OCI-M2 (cell line): Measurements from ENCODE around the gene MED13L.

Experiments used
- DNase-seq: peaks from one replicate; lab custom pipeline; 2025; ENCODE audit not compliant: unreplicated experiment; lab: John Stamatoyannopoulos, UW

Gene MED13L

DNA sequence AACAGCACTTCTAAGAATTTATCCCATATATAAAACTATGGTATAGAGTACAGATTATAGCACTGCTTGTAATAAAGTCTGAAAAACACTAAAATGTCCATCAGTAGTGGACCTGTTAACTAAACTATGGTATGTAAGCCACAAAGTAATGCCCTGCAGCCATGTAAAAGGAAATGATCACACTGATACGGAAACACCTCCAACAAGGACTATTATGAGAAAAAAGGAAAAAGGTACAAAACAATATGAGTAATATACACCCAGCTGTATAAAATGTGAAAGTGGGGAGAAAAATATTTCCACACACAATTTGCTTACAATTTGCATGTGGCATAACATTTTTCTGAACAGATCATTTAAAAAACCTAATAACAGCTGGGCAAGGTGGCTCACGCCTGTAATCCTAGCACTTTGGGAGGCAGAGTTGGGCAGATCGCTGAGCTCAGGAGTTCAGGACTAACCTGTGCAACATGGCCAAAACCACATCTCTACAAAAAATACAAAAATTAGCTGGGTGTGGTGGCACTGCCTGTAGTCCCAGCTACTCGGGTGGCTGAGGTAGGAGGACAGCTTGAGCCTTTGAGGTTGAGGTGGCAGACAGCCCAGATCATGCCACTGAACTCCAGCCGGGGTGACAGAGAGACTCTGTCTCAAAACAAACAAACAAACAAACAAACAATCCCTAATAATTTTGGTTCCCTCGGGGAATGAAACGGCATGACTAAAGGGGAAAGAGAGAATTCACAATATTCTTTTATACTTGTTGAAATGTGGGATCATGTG lies 250.5 kb downstream of the MED13L start:
- no peak for DNase-seq

DNA sequence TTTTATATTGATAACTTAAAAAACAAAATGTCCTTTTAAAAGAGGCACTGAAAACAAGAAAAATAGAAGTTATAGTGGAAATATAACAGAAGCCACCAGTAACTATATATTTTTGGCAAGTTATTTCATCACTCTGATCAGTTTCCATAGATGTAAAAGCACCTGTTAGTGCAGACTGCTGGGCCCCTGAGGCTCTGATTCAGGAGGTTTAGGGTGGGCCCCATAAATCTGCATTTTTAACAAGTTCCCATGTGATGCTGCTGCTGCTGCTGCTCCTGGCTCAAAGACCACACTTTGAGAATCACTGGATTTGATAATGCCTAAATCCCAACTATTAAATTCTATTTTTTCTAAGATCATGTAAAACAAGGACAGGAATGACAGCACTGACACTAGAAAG lies 251.1 kb downstream of the MED13L start:
- no peak for DNase-seq

DNA sequence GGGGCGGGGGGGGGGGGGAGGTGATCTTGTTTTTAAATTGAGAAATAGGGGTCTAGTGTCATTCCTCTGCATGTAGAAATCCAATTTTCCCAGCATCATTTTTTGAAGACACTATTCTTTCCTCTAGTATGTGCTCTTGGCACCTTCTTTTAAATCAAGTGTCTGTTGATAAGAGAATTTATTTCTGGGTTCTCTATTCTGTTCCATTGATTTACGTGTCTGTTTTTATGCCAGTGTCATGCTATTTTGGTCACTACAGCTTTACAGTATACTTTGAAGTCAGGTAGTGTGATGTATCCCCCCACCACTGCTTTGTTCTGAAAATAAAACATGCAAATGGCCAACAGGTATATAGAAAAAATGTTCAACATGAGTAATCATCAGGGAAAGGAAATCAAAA lies 252.7 kb downstream of the MED13L start:
- DNase-seq, result no peak

DNA sequence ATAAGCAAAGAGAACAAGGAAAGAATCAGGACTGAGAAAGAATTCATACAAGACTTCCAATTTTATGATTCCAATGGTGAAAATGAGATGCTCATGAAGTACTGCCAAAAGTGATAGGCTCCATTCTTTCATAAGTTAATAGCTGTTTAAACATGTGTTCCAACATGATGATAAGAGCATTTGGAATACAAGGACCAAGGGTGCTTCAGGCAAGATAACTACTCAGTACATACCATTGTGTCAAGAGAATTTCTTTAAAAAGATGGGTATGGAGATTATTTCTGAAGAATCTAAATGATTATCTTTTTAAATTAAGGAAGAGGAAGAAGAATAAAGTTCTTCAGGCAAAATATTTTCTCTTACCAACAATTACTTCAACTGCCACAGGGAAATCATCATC lies 258.1 kb downstream of the MED13L start:
- no peak for DNase-seq

DNA sequence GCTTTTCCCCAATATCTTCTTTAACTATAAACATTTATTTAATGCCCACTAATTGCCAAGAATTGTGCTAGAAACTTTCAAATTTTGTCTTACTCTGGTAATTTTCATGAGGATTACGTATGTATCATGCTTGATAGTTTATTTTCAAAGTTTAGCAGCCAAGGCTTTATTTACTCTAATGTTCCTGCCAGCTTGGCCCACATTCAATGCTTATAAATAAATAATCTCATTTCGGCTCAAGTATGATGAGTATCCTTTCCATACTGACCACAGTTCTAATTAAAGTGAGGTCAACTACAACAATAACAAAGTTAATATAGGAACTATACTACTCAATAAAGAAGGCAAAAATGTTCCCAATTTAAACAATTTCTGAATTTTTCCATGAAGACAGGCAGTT lies 259.2 kb downstream of the MED13L start:
- no peak for DNase-seq

DNA sequence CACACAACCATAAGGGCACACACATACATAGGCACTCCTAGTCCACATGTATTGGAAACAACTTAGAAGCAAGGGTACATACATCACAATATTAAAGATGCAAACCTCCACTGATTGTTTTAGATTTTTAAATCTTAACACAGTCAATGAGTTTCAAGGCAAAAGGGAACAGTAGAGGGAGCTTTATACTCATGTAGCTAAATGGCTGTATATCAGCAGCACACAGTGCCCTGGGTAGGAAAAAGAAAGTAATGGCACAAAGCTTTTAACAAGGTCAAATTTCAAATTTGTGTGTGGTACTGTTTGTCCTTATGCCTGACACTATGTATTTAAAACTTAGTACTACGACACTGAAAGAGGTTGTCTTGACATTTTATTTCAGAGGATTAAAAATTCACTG lies 262.0 kb downstream of the MED13L start:
- no peak for DNase-seq

DNA sequence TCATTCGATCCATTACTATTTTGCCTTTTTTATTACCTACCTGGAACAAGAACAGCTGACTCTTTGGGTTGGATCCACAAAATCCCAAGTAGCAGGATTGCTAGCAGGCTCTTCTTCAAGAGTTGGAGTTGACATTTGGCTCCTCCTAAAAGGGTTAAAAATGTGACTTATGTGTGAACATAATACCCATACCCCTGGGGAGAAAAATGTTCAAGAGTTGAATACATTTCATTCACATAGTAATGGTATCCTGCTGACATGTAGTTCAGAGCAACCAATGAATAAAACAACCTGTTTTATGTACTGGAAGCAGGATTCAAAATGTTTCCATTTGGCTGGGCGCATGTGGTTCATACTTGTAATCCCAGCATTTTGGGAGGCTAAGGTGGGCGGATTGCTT lies 264.7 kb downstream of the MED13L start:
- no peak for DNase-seq

DNA sequence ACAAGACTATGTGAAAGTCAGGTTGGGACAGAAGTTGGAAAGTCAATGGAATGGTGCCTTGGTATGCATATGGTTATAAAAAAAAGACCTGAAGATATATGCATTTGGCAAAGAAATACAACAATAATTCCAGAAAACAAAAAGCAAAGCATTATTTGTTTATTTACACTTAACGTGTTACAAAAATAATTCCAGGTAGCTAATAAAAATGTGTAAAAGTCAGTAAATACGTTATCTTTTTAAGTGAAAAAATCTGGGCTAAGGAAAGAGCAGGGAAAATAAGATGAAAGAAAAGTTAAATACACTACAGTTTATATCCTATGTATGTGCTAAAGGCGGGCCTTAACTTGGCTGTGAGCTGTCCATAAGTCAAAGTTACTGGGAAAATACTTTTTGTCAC lies 266.3 kb downstream of the MED13L start:
- DNase-seq, result no peak

DNA sequence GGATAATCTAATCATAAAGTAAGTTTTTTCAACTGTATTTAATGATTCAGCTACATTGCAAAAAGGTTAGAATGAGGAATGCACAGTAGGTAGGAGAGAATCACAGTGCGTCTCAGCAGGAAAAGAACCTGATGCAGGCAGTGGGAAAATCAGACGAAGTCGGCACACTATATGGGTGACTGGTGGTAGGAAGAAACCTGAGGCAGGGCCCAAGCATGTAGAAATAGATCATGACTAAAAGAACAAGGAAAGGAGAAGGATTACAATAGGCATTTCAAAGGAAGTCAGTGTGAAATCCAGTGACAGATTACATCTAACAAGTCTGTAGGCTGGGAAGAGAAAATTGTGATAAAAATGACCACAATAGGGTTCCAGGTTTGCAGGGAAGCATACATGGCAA lies 267.0 kb downstream of the MED13L start:
- no peak for DNase-seq

DNA sequence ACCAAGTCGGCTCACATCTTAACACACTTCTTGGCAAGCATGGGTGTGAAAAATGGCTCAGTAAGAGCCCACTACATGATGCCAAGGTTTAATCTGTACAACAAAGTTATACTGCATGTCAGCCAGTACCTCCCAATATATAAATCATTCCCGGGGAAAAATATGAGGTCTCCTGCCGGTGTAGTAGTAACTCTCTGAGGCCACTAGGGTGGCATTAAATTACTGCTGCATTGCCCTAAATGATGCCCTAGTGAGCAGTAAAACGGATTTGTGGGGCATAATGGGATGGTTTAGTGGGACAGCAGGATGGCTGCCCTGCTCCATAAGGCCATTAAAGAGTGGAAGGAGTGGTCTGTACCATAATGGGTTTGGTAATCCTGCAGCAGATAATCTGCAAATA lies 267.7 kb downstream of the MED13L start:
- no peak for DNase-seq

DNA sequence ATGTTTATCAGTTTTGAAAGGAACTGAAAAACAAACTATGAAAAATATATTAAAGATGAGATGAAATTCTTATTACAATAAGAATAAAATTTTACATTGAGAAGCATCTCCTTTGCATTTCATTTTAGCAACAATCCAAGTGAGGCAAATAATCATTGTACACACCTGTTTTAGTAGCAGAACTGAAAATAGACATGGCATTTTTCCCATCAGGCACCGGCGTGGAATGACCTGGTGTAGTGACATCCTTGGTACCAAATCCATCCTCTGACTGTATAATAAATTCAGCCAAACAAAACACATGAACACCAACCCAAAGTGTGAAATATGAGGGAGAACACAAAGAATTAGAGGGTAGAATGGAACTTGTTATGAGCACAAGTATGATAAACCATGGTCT lies 271.4 kb downstream of the MED13L start:
- DNase-seq, result no peak

DNA sequence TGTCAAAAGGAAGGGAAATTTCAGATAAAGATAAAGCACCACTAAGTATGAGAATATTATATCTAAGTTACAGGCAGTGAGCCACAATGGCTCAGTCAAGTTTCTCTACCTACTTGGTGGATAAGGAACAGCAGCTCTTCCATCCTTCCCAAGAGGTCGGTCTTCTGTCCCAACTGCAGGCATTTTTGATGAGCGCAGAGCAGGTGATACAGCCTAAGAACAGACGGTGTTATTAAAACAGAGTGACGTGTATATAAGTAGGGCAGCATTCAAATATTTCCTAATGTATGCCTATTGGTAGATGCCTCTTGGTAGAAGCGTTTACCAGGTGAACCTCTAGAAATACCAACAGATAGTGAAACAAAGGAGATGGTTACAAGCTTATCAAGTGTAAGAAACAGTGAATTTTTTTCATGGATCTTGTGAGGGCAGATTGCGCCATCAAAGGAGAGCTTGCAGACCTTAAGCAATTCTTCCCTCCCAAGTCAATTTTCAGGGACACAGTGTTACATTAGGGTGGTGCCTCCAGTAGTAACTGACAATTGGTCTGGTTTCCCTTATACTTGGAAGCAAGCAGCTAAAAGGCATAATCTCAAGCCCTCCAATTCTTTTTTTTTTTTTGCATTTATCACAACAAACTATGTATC lies 274.5 kb downstream of the MED13L start:
- DNase-seq, result no peak

DNA sequence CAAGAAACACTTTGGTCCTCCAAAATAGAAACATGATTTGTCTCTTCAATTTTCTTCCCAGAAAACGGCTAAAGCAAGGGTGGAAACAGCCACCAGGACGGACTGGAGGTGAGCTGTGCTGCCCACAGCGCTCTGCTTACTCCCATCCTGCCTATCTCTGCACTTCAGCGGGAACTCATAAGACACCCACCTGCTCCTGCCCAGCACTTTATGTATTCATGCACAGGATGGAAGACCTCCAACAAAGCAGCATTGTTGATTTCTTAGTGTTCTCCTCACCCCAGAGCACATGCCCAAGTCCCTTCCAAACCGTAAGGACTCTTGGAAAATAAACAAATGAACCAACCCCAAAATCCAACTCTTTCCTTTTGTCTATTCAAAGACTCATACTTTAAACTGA lies 277.2 kb downstream of the MED13L start:
- DNase-seq, result no peak

DNA sequence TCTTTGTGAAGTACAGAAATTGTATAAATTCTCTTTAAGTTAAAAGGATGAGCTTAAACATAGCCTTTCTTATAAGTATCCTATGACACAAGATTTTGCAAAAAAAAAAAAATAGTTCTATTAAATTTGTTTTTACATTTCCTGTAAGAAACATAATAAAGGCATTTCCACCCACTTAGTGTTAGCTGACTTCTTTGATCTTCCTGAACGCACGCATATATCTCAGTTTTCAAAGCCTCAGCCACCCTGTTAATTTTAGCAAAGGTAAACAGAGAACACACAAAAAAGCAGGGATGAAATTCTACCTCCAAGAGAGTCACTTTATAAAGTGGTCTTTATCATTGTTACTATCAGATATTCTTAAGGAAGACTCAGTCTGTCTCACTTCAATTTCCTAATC lies 277.9 kb downstream of the MED13L start:
- DNase-seq, result no peak

DNA sequence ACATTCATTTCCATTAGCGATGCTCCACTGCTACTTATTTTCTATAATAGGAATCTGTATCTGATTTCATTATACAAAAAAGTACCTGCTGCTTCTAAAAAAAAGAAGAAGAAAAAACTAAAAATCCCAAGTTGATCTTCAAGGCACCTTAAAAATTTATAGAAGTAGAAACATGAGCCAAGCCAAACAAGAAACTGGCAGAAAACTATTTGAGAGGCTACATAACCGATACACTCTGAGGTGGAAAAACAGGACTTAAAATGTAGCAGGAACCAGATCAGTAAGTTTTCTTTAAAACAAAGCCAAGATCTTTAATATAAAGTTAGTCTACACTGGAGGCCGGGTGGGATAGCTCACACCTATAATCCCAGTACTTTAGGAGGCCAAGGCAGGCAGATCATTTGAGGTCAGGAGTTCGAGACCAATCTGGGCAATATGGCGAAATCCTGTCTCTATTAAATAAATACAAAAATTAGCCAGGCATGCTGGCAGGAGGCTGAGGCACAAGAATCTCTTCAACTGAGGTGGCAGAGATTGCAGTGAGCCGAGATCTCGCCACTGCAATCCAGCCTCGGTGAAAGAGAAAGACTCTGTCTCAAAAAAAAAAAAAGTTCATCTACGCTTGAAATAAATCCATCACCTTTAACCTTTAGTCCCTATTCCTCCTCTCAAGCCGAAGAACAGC lies 278.6 kb downstream of the MED13L start:
- DNase-seq, result no peak

DNA sequence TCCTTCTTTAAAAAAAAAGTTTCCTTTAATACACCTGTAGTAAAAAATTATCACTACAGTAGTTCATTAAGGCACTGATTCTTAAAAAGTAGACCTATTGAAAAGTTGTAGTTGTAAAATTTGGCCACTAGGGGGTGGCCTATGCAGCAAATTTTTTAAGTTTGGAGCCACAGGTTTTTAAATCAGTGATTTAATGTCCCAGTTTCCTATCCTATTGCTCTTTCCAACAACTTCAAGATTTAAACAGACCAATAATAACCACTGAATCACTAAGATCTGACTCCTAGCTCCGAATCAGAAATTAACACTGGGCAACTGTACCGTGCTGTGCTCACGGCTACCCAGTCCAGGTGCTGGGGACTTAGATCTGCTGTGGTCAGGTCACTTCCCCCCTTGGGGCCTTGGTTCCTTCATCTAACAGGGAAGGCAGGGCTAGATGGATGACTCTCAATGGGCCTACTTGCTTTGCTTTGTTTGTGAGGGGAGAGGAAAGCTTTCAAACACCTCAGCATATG lies 279.3 kb downstream of the MED13L start:
- DNase-seq, result no peak

DNA sequence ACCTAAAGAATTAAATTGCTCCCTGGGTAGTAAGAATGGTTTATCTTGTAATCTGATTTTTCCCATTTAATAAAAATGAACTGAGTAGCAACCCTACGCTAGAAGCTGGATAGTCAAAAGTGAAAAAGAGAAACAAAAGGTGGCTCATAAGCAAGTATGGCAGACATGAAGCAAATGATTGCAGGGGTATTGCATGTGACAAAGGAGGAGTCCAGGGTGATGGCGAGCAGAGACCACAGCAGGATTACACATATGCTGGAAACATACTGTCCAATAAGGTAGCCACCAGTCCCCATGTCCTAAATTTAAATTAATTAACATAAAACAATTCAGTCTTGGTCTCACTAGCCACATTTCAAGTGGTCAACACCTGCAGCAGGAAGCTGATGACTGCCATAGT lies 283.8 kb downstream of the MED13L start:
- no peak for DNase-seq

DNA sequence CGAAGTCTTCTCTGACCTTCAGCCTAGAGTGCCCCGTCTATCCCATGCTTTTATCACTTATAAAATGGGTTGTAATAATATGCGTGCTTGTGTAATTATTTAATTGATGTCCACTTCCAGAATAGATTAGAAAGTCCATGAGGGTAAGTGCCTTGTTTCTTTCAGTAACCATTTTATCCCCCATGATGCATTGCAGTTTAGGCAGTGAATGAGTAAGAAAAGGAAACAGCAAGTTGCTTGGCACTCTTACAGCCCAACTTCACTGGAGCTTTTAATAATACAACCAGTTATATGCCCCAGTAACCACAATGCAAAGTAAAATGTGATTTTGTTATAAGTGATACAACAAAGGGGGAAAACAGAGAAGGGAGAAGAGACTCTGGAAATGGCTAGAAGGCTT lies 287.3 kb downstream of the MED13L start:
- no peak for DNase-seq

DNA sequence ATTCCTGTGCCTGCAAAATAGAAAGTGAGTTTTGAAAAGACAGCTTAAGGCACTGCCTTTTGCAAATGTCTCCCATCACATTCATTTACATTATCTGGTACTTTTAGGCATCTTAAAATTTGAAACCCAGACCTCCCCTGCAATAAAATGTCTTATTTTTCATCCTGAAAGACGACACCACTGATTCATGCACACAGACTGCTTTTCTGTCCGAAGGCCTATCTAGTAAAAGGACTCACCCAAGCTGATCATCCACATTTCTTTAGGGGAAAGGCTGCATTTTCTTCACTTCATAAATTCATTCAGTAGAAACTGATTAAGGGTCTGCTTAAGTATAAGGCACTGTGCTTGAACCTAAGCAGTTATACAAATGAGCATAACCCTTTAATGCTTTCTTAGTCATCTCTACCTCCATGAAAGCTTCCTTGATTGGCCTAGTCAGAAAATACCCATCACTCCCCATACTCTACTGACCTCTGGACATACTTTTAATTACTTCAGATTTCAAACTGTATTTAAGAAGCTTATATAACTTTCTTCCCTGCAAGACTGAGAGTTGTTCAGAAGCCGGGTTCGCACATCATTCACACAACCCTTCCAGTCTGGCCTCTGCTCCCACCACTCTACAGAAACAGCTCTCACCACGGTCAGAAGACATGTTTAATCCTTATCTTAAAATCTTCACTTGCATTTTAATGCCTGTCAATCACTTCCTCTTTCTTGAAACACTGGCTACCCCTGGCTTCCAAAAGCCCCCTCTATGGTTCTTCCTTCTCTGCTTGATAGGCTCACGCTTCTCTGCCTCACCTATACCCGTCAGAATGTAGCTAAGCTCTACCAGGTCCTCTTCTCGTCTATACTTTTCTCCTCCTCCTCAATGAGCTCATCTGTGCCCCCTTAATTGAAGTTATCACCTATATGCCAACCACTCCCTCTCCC lies 288.6 kb downstream of the MED13L start:
- no peak for DNase-seq

DNA sequence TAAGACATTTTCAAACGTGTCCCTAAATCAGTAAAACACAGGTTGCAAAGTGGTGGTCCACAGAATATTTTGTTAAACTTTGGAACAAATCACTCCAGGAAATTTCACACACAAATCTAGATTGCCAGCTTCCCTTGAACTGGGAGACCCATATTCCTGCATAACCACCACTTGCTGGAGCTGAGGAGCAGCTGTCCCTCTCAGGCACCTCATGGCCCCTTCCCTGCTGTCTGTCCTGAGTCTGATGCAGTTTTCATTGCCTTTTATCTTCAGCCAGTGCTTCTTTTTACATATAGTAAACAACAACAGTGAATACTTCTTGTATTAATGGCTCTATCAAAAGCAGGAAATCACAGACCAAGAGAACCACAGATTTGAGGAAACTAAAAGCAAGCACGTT lies 289.3 kb downstream of the MED13L start:
- DNase-seq, result no peak

DNA sequence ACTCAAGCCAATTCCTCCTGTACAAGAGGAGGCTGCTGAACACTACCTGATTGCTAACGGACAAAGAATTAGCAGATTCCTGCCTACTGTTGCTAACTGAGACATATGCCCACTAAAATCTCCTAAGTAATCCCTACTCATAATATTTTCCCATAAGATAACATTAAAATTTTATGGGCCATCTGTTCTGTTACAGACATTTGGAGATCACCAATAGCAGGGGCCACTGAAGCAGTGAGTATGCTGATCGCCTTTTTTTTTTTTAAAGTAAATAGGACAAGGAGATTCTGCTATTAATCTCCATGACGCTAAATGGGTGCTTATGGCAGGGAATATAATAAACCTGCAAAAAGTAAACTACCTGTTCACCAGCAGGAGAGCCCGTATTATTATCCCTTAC lies 292.9 kb downstream of the MED13L start:
- DNase-seq, result no peak
